C4-2B (cell line): ENCODE results near the gene FA2H.

Source experiments
- ZFX ChIP-seq: fragments of 450-650 bp; IDR thresholded peaks from 2 replicates; pipeline ENCODE4 v1.6.1; 2017
- TF ChIP-seq, protein P1 (sequence below): fragments of 450-650 bp; conservative IDR thresholded peaks from 2 replicates; pipeline ENCODE4 v1.5.1; 2017; ENCODE audit warnings: mild to moderate bottlenecking

DNA sequence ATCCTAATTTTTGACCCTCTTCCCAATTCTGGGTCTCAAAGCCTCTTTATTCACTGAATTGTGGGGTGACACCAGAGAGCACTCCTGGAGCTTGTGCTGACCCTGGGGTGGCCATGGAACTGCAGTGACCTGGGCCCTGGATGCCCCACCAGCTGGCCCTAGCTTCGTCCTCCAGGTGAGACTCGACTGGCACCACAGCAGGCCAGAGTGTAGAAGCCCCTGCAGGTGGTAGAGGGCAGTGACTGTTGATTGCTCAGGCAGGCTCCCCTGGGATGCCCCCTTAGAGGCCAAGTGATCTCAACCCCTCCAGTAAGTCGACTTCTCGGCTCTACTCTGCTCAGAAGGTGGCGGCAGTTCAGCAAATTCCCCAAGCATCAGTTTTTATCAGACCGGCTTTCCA is 6.4 kb downstream of the FA2H start:
- TF ChIP-seq, protein P1, sequence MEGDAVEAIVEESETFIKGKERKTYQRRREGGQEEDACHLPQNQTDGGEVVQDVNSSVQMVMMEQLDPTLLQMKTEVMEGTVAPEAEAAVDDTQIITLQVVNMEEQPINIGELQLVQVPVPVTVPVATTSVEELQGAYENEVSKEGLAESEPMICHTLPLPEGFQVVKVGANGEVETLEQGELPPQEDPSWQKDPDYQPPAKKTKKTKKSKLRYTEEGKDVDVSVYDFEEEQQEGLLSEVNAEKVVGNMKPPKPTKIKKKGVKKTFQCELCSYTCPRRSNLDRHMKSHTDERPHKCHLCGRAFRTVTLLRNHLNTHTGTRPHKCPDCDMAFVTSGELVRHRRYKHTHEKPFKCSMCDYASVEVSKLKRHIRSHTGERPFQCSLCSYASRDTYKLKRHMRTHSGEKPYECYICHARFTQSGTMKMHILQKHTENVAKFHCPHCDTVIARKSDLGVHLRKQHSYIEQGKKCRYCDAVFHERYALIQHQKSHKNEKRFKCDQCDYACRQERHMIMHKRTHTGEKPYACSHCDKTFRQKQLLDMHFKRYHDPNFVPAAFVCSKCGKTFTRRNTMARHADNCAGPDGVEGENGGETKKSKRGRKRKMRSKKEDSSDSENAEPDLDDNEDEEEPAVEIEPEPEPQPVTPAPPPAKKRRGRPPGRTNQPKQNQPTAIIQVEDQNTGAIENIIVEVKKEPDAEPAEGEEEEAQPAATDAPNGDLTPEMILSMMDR: no peak
- no peak for TF ChIP-seq ZFX
